HepG2 (cell line): ENCODE results near the gene ZFYVE28. TPM values are rescaled to one million over a fixed set of nuclear protein-coding genes. Genes with fewer than 3 reads are reported as not detected.

Experiments
- ATAC-seq: fragments of 200-7000 bp; cut with Tn5 transposase; 3 replicates; pipeline ENCODE4 v1.9.1; 2020; ENCODE audit warnings: mild to moderate bottlenecking, moderate library complexity
- BruUV-seq: library from RNA; stranded (reverse); fragments of 400-500 nt; replicated peaks from 2 replicates; lab custom pipeline; 2021; lab: Mats Ljungman, UMichigan
- CTCF ChIA-PET: fragments of 300-600 bp; formaldehyde crosslinking; extraction: SDS; loops from one replicate; lab custom pipeline; 2021; ENCODE audit warnings: low total read pairs, inconsistent platforms, low intra/inter-chr PET ratio; lab: Yijun Ruan, JAX
- POLR2A ChIA-PET: fragments of 350-600 bp; sonication (Branson Sonifier 250); formaldehyde crosslinking; loops from one replicate; lab custom pipeline; 2020; ENCODE audit warnings: antibody characterized with exemption, inconsistent platforms; lab: Yijun Ruan, JAX
- DNase-seq: peaks from one replicate; pipeline ENCODE4 v3.0.0-alpha.2; 2015; ENCODE audit warnings: low spot score
- FAIRE-seq: peaks from 3 replicates; lab custom pipeline; 2011; peaks lifted over from hg19 to GRCh38; lab: Jason Lieb, UNC
- H2AFZ ChIP-seq: one replicate; pipeline ENCODE4 v1.6.1; 2011; ENCODE audit warnings: low read length, inconsistent platforms
- H3K27ac ChIP-seq: fragments of 300-600 bp; 3 replicates; pipeline ENCODE4 v1.8.0; 2011; ENCODE audit warnings: mixed run types, mild to moderate bottlenecking, mixed read lengths, low read length, inconsistent platforms; ENCODE audit not compliant: insufficient read depth; ENCODE audit errors: extremely low read length
- H3K27me3 ChIP-seq, 2 experiments: fragments of 200-600 bp in 1 of 2; 2 replicates in 1 of 2; 3 replicates in 1 of 2; pipeline versions ENCODE4 v1.6.0 to v1.8.0; 2011; ENCODE audit warnings: low read length in 2 of 2, mild to moderate bottlenecking in 2 of 2, moderate library complexity in 2 of 2, inconsistent platforms in 1 of 2; ENCODE audit not compliant: insufficient read depth in 2 of 2, control insufficient read depth in 1 of 2
- H3K36me3 ChIP-seq, 2 experiments: fragments of 200-600 bp in 1 of 2; replicated peaks in 1 of 2; 2 replicates in 1 of 2; 3 replicates in 1 of 2; pipeline versions ENCODE4 v1.5.1 to v1.8.0; 2011; ENCODE audit warnings: low read length in 2 of 2, inconsistent platforms in 1 of 2; ENCODE audit not compliant: insufficient read depth in 2 of 2, control insufficient read depth in 1 of 2
- H3K4me1 ChIP-seq: 2 replicates; pipeline ENCODE4 v1.5.1; 2012; ENCODE audit warnings: low read length, inconsistent platforms; ENCODE audit not compliant: insufficient read depth
- H3K4me2 ChIP-seq: 2 replicates; pipeline ENCODE4 v1.6.0; 2011; ENCODE audit warnings: low read depth, low read length, inconsistent platforms
- H3K4me3 ChIP-seq, 3 experiments: fragments of 200-600 bp in 1 of 3; sonication (generic), shearing (Covaris generic) in 1 of 3; replicated peaks in 1 of 3; 2 replicates each; pipeline ENCODE4 v1.5.1; 2011 to 2016; ENCODE audit warnings: low read length in 3 of 3, inconsistent platforms in 2 of 3, low read depth in 2 of 3, mild to moderate bottlenecking in 2 of 3, control low read depth in 1 of 3, mixed read lengths in 1 of 3; ENCODE audit not compliant: insufficient read depth in 1 of 3
- H3K79me2 ChIP-seq: one replicate; pipeline ENCODE4 v1.6.1; 2011; ENCODE audit warnings: low read length, inconsistent platforms; ENCODE audit not compliant: insufficient read depth
- H3K9ac ChIP-seq: 2 replicates; pipeline ENCODE4 v1.6.0; 2011; ENCODE audit warnings: mild to moderate bottlenecking, low read depth, low read length, inconsistent platforms; ENCODE audit not compliant: insufficient read depth
- H3K9me3 ChIP-seq: 2 replicates; pipeline ENCODE4 v1.5.1; 2012; ENCODE audit warnings: mild to moderate bottlenecking, low read length
- H4K20me1 ChIP-seq: 2 replicates; pipeline ENCODE4 v1.6.0; 2011; ENCODE audit warnings: inconsistent platforms, mild to moderate bottlenecking, low read length, moderate library complexity; ENCODE audit not compliant: insufficient read depth
- HNF1B ChIP-seq: sonication (generic); formaldehyde crosslinking; IDR thresholded peaks from 2 replicates; pipeline ENCODE4 v1.5.1; 2020; ENCODE audit warnings: mild to moderate bottlenecking, moderate library complexity, missing genetic modification reagents
- KAT7 ChIP-seq: IDR thresholded peaks from 2 replicates; pipeline ENCODE4 v1.6.1; 2018; ENCODE audit warnings: borderline replicate concordance, missing compliant biosample characterization
- KMT2B ChIP-seq: IDR thresholded peaks from 2 replicates; pipeline ENCODE4 v1.6.1; 2016; ENCODE audit warnings: missing genetic modification reagents, missing compliant biosample characterization
- MLLT10 ChIP-seq: sonication (generic); formaldehyde crosslinking; IDR thresholded peaks from 2 replicates; pipeline ENCODE4 v1.4.0; 2020; ENCODE audit warnings: missing genetic modification reagents
- NFYB ChIP-seq: sonication (generic); formaldehyde crosslinking; IDR thresholded peaks from 2 replicates; pipeline ENCODE4 v1.4.0; 2020; ENCODE audit warnings: missing genetic modification reagents
- TERF1 ChIP-seq: sonication (generic); formaldehyde crosslinking; IDR thresholded peaks from 2 replicates; pipeline ENCODE4 v1.8.0; 2022; ENCODE audit warnings: mild to moderate bottlenecking, missing genetic modification reagents, moderate library complexity
- TGIF2 ChIP-seq: IDR thresholded peaks from 2 replicates; pipeline ENCODE4 v1.6.1; 2016; ENCODE audit warnings: control low read depth, missing compliant biosample characterization
- ZNF263 ChIP-seq: sonication (generic); formaldehyde crosslinking; IDR thresholded peaks from 2 replicates; pipeline ENCODE4 v1.4.0; 2020; ENCODE audit warnings: missing genetic modification reagents
- ZNF549 ChIP-seq: sonication (generic); formaldehyde crosslinking; IDR thresholded peaks from 2 replicates; pipeline ENCODE4 v1.5.0; 2020; ENCODE audit warnings: missing genetic modification reagents
- WGBS: methylation state at CpG from one replicate; pipeline ENCODE4 v1.1.6; 2017; ENCODE audit warnings: low lambda C conversion rate; 5-methylcytosine and 5-hydroxymethylcytosine counted together
- in situ Hi-C: cut with HindIII; loops from 2 replicates; pipeline ENCODE4 v1.10.0; 2017; ENCODE audit warnings: low pct_unique_long_range_greater_than_20kb; ENCODE audit not compliant: extremely low pct_ligation_motif_present
- intact Hi-C: fragments of 100-400 bp; cut with micrococcal nuclease; formaldehyde crosslinking; loops from one replicate; pipeline ENCODE4 v1.10.0; 2022; ENCODE audit not compliant: unreplicated experiment
- polyA plus RNA-seq, 8 experiments: library from polyadenylated mRNA; depleted of rRNA in 3 of 8; stranded (reverse) in 7 of 8; unstranded in 1 of 8; fragments of >200 nt; fragmentation: Illumina TruSeq in 4 of 8; extraction: Trizol in 4 of 8; gene quantifications; 2 replicates each; pipeline versions ENCODE4 v1.2.1 to v1.2.3, GENCODE V29; 2011 to 2016; ENCODE audit warnings: low read depth in 4 of 8, missing spikeins in 1 of 8, mixed read lengths in 1 of 8; ENCODE audit not compliant: insufficient read depth in 1 of 8
- total RNA-seq, 5 experiments: library from RNA; depleted of rRNA; stranded (reverse); fragments of >200 nt; fragmentation: Illumina TruSeq; extraction: Trizol; gene quantifications; 2 replicates each; pipeline ENCODE4 v1.2.3, GENCODE V29; 2016; ENCODE audit warnings: low read depth in 1 of 5
- TF ChIP-seq, protein P1 (sequence below): sonication (generic); formaldehyde crosslinking; IDR thresholded peaks from 2 replicates; pipeline ENCODE4 v1.5.0; 2020; ENCODE audit warnings: missing genetic modification reagents
- TF ChIP-seq, protein P2 (sequence below): sonication (generic); formaldehyde crosslinking; IDR thresholded peaks from 2 replicates; pipeline ENCODE4 v1.8.1; 2023; ENCODE audit warnings: mild to moderate bottlenecking, missing genetic modification reagents
- TF ChIP-seq, protein P3 (sequence below): sonication (generic); formaldehyde crosslinking; IDR thresholded peaks from 2 replicates; pipeline ENCODE4 v1.9.0; 2021; ENCODE audit warnings: missing genetic modification reagents, borderline replicate concordance

The ZFYVE28 gene
- total and polyA plus RNA-seq, 2 of the 13 experiments (the other 11 are each of a cell fraction or from before 2014, with no cell fraction given), result 0.12 to 0.22 TPM

DNA sequence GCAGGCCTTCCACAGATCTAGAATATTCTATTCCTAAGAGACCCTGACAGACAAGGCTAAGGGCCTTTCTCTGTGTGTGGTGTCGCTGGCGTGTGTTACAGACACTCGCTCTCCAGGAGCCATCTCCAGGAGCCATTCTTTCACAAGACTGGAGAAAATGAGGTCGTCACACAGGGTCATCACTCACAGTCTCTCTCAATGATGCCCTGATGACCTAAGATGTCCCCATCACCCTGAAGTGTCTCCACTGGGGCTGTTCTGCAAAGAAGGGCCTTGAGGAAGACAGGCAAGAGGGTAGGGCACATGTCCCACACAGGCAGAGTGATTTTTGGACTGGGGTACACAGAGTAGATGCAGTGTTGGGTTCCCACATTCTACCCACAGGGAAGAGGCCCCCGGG is 34.7 kb downstream of the ZFYVE28 start:
- H3K27me3 ChIP-seq, result peaks cover 11 to 58% of the 10 kb centered on the region in 2 experiments
- no peaks in the 10 kb centered on the region for H4K20me1 ChIP-seq
- in situ Hi-C loops, result no loop called here
- no peaks in the 10 kb centered on the region for H3K79me2 ChIP-seq
- CTCF ChIA-PET, result no interaction called here
- H3K27ac ChIP-seq, result no peak overlapping the region
- H3K4me3 ChIP-seq, result no peak overlapping the region
- TF ChIP-seq, protein P1, sequence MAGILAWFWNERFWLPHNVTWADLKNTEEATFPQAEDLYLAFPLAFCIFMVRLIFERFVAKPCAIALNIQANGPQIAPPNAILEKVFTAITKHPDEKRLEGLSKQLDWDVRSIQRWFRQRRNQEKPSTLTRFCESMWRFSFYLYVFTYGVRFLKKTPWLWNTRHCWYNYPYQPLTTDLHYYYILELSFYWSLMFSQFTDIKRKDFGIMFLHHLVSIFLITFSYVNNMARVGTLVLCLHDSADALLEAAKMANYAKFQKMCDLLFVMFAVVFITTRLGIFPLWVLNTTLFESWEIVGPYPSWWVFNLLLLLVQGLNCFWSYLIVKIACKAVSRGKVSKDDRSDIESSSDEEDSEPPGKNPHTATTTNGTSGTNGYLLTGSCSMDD (CRISPR knock-in tag), result no peak
- TF ChIP-seq ZNF549 (no peak), NFYB (CRISPR knock-in tag) (no peak), HNF1B (CRISPR knock-in tag) (no peak), KAT7 (CRISPR knock-in tag) (no peak), MLLT10 (CRISPR knock-in tag) (no peak), TERF1 (CRISPR knock-in tag) (no peak), ZNF263 (CRISPR knock-in tag) (no peak), KMT2B (CRISPR knock-in tag) (no peak), TGIF2 (no peak)
- TF ChIP-seq, protein P2, sequence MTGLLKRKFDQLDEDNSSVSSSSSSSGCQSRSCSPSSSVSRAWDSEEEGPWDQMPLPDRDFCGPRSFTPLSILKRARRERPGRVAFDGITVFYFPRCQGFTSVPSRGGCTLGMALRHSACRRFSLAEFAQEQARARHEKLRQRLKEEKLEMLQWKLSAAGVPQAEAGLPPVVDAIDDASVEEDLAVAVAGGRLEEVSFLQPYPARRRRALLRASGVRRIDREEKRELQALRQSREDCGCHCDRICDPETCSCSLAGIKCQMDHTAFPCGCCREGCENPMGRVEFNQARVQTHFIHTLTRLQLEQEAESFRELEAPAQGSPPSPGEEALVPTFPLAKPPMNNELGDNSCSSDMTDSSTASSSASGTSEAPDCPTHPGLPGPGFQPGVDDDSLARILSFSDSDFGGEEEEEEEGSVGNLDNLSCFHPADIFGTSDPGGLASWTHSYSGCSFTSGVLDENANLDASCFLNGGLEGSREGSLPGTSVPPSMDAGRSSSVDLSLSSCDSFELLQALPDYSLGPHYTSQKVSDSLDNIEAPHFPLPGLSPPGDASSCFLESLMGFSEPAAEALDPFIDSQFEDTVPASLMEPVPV (CRISPR knock-in tag), result no peak
- TF ChIP-seq, protein P3, sequence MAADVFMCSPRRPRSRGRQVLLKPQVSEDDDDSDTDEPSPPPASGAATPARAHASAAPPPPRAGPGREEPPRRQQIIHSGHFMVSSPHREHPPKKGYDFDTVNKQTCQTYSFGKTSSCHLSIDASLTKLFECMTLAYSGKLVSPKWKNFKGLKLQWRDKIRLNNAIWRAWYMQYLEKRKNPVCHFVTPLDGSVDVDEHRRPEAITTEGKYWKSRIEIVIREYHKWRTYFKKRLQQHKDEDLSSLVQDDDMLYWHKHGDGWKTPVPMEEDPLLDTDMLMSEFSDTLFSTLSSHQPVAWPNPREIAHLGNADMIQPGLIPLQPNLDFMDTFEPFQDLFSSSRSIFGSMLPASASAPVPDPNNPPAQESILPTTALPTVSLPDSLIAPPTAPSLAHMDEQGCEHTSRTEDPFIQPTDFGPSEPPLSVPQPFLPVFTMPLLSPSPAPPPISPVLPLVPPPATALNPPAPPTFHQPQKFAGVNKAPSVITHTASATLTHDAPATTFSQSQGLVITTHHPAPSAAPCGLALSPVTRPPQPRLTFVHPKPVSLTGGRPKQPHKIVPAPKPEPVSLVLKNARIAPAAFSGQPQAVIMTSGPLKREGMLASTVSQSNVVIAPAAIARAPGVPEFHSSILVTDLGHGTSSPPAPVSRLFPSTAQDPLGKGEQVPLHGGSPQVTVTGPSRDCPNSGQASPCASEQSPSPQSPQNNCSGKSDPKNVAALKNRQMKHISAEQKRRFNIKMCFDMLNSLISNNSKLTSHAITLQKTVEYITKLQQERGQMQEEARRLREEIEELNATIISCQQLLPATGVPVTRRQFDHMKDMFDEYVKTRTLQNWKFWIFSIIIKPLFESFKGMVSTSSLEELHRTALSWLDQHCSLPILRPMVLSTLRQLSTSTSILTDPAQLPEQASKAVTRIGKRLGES (CRISPR knock-in tag), result no peak
- no peak overlapping the region for H3K9ac ChIP-seq
- FAIRE-seq, result no peak
- no peak for ATAC-seq
- no peak overlapping the region for H2AFZ ChIP-seq
- no peaks in the 10 kb centered on the region for H3K9me3 ChIP-seq
- no peak overlapping the region for H3K4me2 ChIP-seq
- POLR2A ChIA-PET, result no interaction called here
- H3K4me1 ChIP-seq, result no peaks in the 10 kb centered on the region
- no peaks in the 10 kb centered on the region for H3K36me3 ChIP-seq
- intact Hi-C loops, result no loop called here
- WGBS, result 0% methylated on average over 1 of the region's 5 CpGs
- no TSS peak for BruUV-seq
- no peak for DNase-seq
